CD4-positive, alpha-beta memory T cell (primary cell): ENCODE results near the gene NPL. TPM values are rescaled to one million over a fixed set of nuclear protein-coding genes. Genes with fewer than 3 reads are reported as not detected.

Experiments used
- CTCF ChIA-PET: fragments of 350-600 bp; sonication (Branson Sonifier 250); formaldehyde crosslinking; loops from one replicate; lab custom pipeline; 2021; ENCODE audit warnings: inconsistent platforms; ENCODE audit not compliant: partially characterized antibody; lab: Charles Lee
- POLR2A ChIA-PET: fragments of 350-600 bp; sonication (Branson Sonifier 250); formaldehyde crosslinking; loops from one replicate; lab custom pipeline; 2021; ENCODE audit not compliant: partially characterized antibody; lab: Charles Lee
- DNase-seq, 5 donors: peaks; one replicate each; pipeline versions ENCODE4 v3.0.0 to v3.0.0-alpha.2; 2020 to 2022; ENCODE audit warnings: mixed read lengths in 1 of 5
- H3K27ac ChIP-seq: one replicate; pipeline ENCODE4 v1.7.0; 2013; ENCODE audit warnings: low read depth, low read length
- H3K27me3 ChIP-seq: 2 replicates; pipeline ENCODE4 v1.7.0; 2013; ENCODE audit warnings: mild to moderate bottlenecking, low read length, moderate library complexity; ENCODE audit not compliant: insufficient read depth
- H3K36me3 ChIP-seq: 2 replicates; pipeline ENCODE4 v1.7.0; 2013; ENCODE audit warnings: mild to moderate bottlenecking, low read length, moderate library complexity; ENCODE audit not compliant: insufficient read depth
- H3K4me1 ChIP-seq: 2 replicates; pipeline ENCODE4 v1.7.0; 2013; ENCODE audit warnings: mild to moderate bottlenecking, low read length, moderate library complexity; ENCODE audit not compliant: insufficient read depth
- H3K4me3 ChIP-seq, 2 donors: one replicate each; pipeline ENCODE4 v1.7.0; 2013; ENCODE audit warnings: low read length in 2 of 2, mild to moderate bottlenecking in 1 of 2
- H3K9me3 ChIP-seq, 2 donors: one replicate each; pipeline ENCODE4 v1.7.0; 2013; ENCODE audit warnings: low read length in 2 of 2, control low read depth in 1 of 2; ENCODE audit not compliant: control insufficient read depth in 1 of 2
- H3K27ac Mint-ChIP-seq, 7 donors: one replicate each; pipeline ENCODE4 v1.8.0; 2020 to 2021; ENCODE audit warnings: mixed read lengths in 7 of 7, mild to moderate bottlenecking in 6 of 7, inconsistent platforms in 3 of 7, moderate library complexity in 3 of 7
- H3K27me3 Mint-ChIP-seq, 2 donors: one replicate each; pipeline ENCODE4 v1.8.0; 2020 to 2021; ENCODE audit warnings: mixed read lengths in 2 of 2
- H3K36me3 Mint-ChIP-seq, 2 donors: one replicate each; pipeline ENCODE4 v1.8.0; 2020 to 2021; ENCODE audit warnings: mixed read lengths in 2 of 2, inconsistent platforms in 1 of 2, mild to moderate bottlenecking in 1 of 2
- H3K4me1 Mint-ChIP-seq, 4 donors: one replicate each; pipeline ENCODE4 v1.8.0; 2020 to 2021; ENCODE audit warnings: mixed read lengths in 4 of 4, mild to moderate bottlenecking in 1 of 4
- H3K4me3 Mint-ChIP-seq, 8 donors: one replicate each; pipeline ENCODE4 v1.8.0; 2020 to 2021; ENCODE audit warnings: mixed read lengths in 8 of 8, mild to moderate bottlenecking in 7 of 8, moderate library complexity in 6 of 8, inconsistent platforms in 3 of 8
- H3K9me3 Mint-ChIP-seq, 8 donors: one replicate each; pipeline ENCODE4 v1.8.0; 2020 to 2021; ENCODE audit warnings: mixed read lengths in 8 of 8, mild to moderate bottlenecking in 5 of 8, inconsistent platforms in 3 of 8, moderate library complexity in 1 of 8
- intact Hi-C: fragments of 100-400 bp; cut with micrococcal nuclease; formaldehyde crosslinking; loops from one replicate; pipeline ENCODE4 v1.15.1; 2023
- polyA plus RNA-seq, 2 donors: library from polyadenylated mRNA; unstranded; fragments of 300-500 nt; fragmentation: Illumina TruSeq; gene quantifications; one replicate each; pipeline ENCODE4 v1.2.3, GENCODE V29; 2021
- total RNA-seq, 2 experiments: library from RNA; stranded (reverse); gene quantifications; one replicate each; pipeline ENCODE4 v1.2.3, GENCODE V29; 2021

NPL gene
- total and polyA plus RNA-seq, 4 experiments from 2014 or later, result 3.5 to 9.6 (median 7.7) TPM

GRCh38 chr1:182781841-182782586 lies 7.6 kb upstream of the NPL start:
- peak overlapping the region in 1 of 7 donors; percentile 40 for H3K27ac Mint-ChIP-seq
- Histone ChIP-seq H3K9me3 (no peaks in the 10 kb centered on the region), H3K27me3 (no peaks in the 10 kb centered on the region), H3K36me3 (no peaks in the 10 kb centered on the region), H3K4me1 (no peaks in the 10 kb centered on the region), H3K4me3 (no peak overlapping the region), H3K27ac (no peak overlapping the region)
- CTCF ChIA-PET, result interaction anchor here (0.6 to 13.8 kb wide), 21 partner anchors 8 to 697 kb away, joined by 3 to 707 read pairs (median 4); partner anchors contain the start of genes DHX9, RGS16 and RNASEL
- intact Hi-C loops, result loop anchor here (5.0 to 10.0 kb wide), 2 partner anchors 165 to 387 kb away; partner anchors contain the start of gene GLUL
- peaks cover 3 to 6% (median 4%) of the 10 kb centered on the region in 4 donors for H3K4me1 Mint-ChIP-seq
- peak; percentile 53 to 64 (median 59) for DNase-seq
- H3K27me3 Mint-ChIP-seq, result no peaks in the 10 kb centered on the region
- POLR2A ChIA-PET, result interaction anchor here (0.7 to 2.8 kb wide), 6 partner anchors 166 to 193 kb away, joined by 3 to 11 read pairs (median 7); partner anchors contain the start of gene RNASEL
- no peak overlapping the region for H3K4me3 Mint-ChIP-seq
- no peaks in the 10 kb centered on the region for H3K36me3 Mint-ChIP-seq
- no peaks in the 10 kb centered on the region for H3K9me3 Mint-ChIP-seq

GRCh38 chr1:182782587-182782913 lies 7.0 kb upstream of the NPL start:
- POLR2A ChIA-PET, result interaction anchor here (0.9 to 2.8 kb wide), 5 partner anchors 166 to 194 kb away, joined by 4 to 11 read pairs (median 7); partner anchors contain the start of gene RNASEL
- DNase-seq, result no peak
- no peaks in the 10 kb centered on the region for H3K36me3 Mint-ChIP-seq

GRCh38 chr1:182783068-182783467 lies 6.5 kb upstream of the NPL start:
- H3K4me3 ChIP-seq, result no peak overlapping the region
- peaks cover 4 to 6% (median 5%) of the 10 kb centered on the region in 4 donors for H3K4me1 Mint-ChIP-seq
- ChIA-PET POLR2A (interaction anchor here (0.9 to 2.8 kb wide), 4 partner anchors 167 to 195 kb away, joined by 4 to 11 read pairs (median 7); partner anchors contain the start of gene RNASEL), CTCF (interaction anchor here (0.8 to 13.8 kb wide), 16 partner anchors 8 to 698 kb away, joined by 3 to 707 read pairs (median 4); partner anchors contain the start of genes DHX9, RGS16 and RNASEL)
- no peak overlapping the region for H3K4me3 Mint-ChIP-seq
- H3K4me1 ChIP-seq, result no peaks in the 10 kb centered on the region
- no peaks in the 10 kb centered on the region for H3K27me3 Mint-ChIP-seq
- H3K27me3 ChIP-seq, result no peaks in the 10 kb centered on the region
- no peaks in the 10 kb centered on the region for H3K9me3 Mint-ChIP-seq
- H3K36me3 ChIP-seq, result no peaks in the 10 kb centered on the region
- DNase-seq, result no peak
- H3K36me3 Mint-ChIP-seq, result no peaks in the 10 kb centered on the region
- no peak overlapping the region for H3K27ac Mint-ChIP-seq
- H3K27ac ChIP-seq, result no peak overlapping the region
- no peaks in the 10 kb centered on the region for H3K9me3 ChIP-seq
- intact Hi-C loops, result loop anchor here (5.0 to 10.0 kb wide), 2 partner anchors 166 to 388 kb away; partner anchors contain the start of gene GLUL

More at GRCh38 chr1:182782587-182782913, 7.0 kb upstream of the NPL start:
- H3K36me3 ChIP-seq, result no peaks in the 10 kb centered on the region
- H3K27me3 ChIP-seq, result no peaks in the 10 kb centered on the region
- Mint-ChIP-seq H3K27me3 (no peaks in the 10 kb centered on the region), H3K4me3 (no peak overlapping the region), H3K9me3 (no peaks in the 10 kb centered on the region), H3K4me1 (peaks cover 3 to 6% (median 4%) of the 10 kb centered on the region in 4 donors), H3K27ac (no peak overlapping the region)
- H3K9me3 ChIP-seq, result no peaks in the 10 kb centered on the region
- CTCF ChIA-PET, result interaction anchor here (0.6 to 13.8 kb wide), 22 partner anchors 9 to 698 kb away, joined by 3 to 707 read pairs (median 4); partner anchors contain the start of genes DHX9, RGS16 and RNASEL
- intact Hi-C loops, result loop anchor here (5.0 to 10.0 kb wide), 2 partner anchors 165 to 388 kb away; partner anchors contain the start of gene GLUL
- no peak overlapping the region for H3K4me3 ChIP-seq
- H3K4me1 ChIP-seq, result no peaks in the 10 kb centered on the region
- no peak overlapping the region for H3K27ac ChIP-seq

- Mint-ChIP-seq H3K36me3 (no peaks in the 10 kb centered on the region), H3K4me3 (no peak overlapping the region), H3K27ac (no peak overlapping the region), H3K4me1 (peaks cover 6 to 15% (median 8%) of the 10 kb centered on the region in 4 donors), H3K27me3 (no peaks in the 10 kb centered on the region), H3K9me3 (no peaks in the 10 kb centered on the region)
- intact Hi-C loops, result loop anchor here (1.0 to 10.0 kb wide), 4 partner anchors 167 to 699 kb away; partner anchors contain the start of gene GLUL
- ChIA-PET CTCF (interaction anchor here (0.6 to 13.8 kb wide), 11 partner anchors 13 to 854 kb away, joined by 3 to 707 read pairs (median 4); partner anchors contain the start of genes RGS16 and RNASEL), POLR2A (interaction anchor here (0.8 to 2.8 kb wide), 5 partner anchors 155 to 195 kb away, joined by 3 to 15 read pairs (median 6); partner anchors contain the start of gene RNASEL)
- DNase-seq, result peak in 4 of 5 donors; percentile 48 to 51 (median 48)
- H3K27ac ChIP-seq, result no peak overlapping the region
- H3K9me3 ChIP-seq, result no peaks in the 10 kb centered on the region
- H3K4me1 ChIP-seq, result peaks cover 8% of the 10 kb centered on the region
- no peaks in the 10 kb centered on the region for H3K36me3 ChIP-seq
- no peaks in the 10 kb centered on the region for H3K27me3 ChIP-seq
- no peak overlapping the region for H3K4me3 ChIP-seq
Observed at GRCh38 chr1:182784556-182785171, 4.9 kb upstream of the NPL start.

GRCh38 chr1:182785181-182785580 lies 4.4 kb upstream of the NPL start:
- H3K27me3 Mint-ChIP-seq, result no peaks in the 10 kb centered on the region
- no peak overlapping the region for H3K4me3 ChIP-seq
- H3K27ac ChIP-seq, result no peak overlapping the region
- H3K4me3 Mint-ChIP-seq, result no peak overlapping the region
- no peaks in the 10 kb centered on the region for H3K36me3 ChIP-seq
- intact Hi-C loops, result loop anchor here (10.0 kb wide), 1 partner anchor 390 kb away; the partner anchor contains the start of gene GLUL
- no peaks in the 10 kb centered on the region for H3K36me3 Mint-ChIP-seq
- H3K4me1 ChIP-seq, result peaks cover 13% of the 10 kb centered on the region
- POLR2A ChIA-PET, result interaction anchor here (0.8 to 2.8 kb wide), 6 partner anchors 156 to 196 kb away, joined by 3 to 15 read pairs (median 6); partner anchors contain the start of gene RNASEL
- H3K9me3 ChIP-seq, result no peaks in the 10 kb centered on the region
- no peak for DNase-seq
- no peak overlapping the region for H3K27ac Mint-ChIP-seq
- no peaks in the 10 kb centered on the region for H3K9me3 Mint-ChIP-seq
- CTCF ChIA-PET, result interaction anchor here (0.6 to 13.8 kb wide), 10 partner anchors 12 to 854 kb away, joined by 3 to 707 read pairs (median 4); partner anchors contain the start of genes RGS16 and RNASEL
- H3K27me3 ChIP-seq, result no peaks in the 10 kb centered on the region
- H3K4me1 Mint-ChIP-seq, result peaks cover 10 to 20% (median 12%) of the 10 kb centered on the region in 4 donors

GRCh38 chr1:182786223-182786994 lies 3.2 kb upstream of the NPL start:
- Histone ChIP-seq H3K4me3 (no peak overlapping the region), H3K27ac (no peak overlapping the region), H3K36me3 (no peaks in the 10 kb centered on the region), H3K27me3 (no peaks in the 10 kb centered on the region), H3K4me1 (peaks cover 13% of the 10 kb centered on the region), H3K9me3 (no peaks in the 10 kb centered on the region)
- Mint-ChIP-seq H3K9me3 (no peaks in the 10 kb centered on the region), H3K4me3 (no peak overlapping the region), H3K36me3 (no peaks in the 10 kb centered on the region), H3K27ac (no peak overlapping the region), H3K27me3 (no peaks in the 10 kb centered on the region), H3K4me1 (peaks cover 13 to 21% (median 15%) of the 10 kb centered on the region in 4 donors)
- peak in 2 of 5 donors; percentile 5 to 21 for DNase-seq
- intact Hi-C loops, result loop anchor here (10.0 kb wide), 1 partner anchor 392 kb away; the partner anchor contains the start of gene GLUL
- POLR2A ChIA-PET, result interaction anchor here (0.6 to 1.5 kb wide), 4 partner anchors 183 to 197 kb away, joined by 3 to 8 read pairs (median 5); partner anchors contain the start of gene RNASEL
- CTCF ChIA-PET, result interaction anchor here (0.7 to 13.8 kb wide), 7 partner anchors 12 to 705 kb away, joined by 3 to 707 read pairs (median 4); partner anchors contain the start of genes RGS16 and RNASEL
